Right atrium auricular region (tissue), 2 donors: Measurements from ENCODE around the gene RBM43. TPM values are rescaled to one million over a fixed set of nuclear protein-coding genes. Genes with fewer than 3 reads are reported as not detected.

ENCODE experiments used
- DNase-seq: peaks from one replicate; pipeline ENCODE4 v3.0.0-alpha.2; 2019; ENCODE audit warnings: low spot score
- H3K27ac ChIP-seq, 2 donors: fragments of 200-600 bp; sonication (generic); 1 replicate in 1 of 2; 2 replicates in 1 of 2; pipeline ENCODE4 v1.5.1; 2016 to 2019
- H3K27me3 ChIP-seq, 2 donors: fragments of 200-600 bp; sonication (generic); one replicate each; pipeline versions ENCODE4 v1.5.1 to v1.6.0; 2017 to 2019
- H3K36me3 ChIP-seq: fragments of 200-600 bp; sonication (generic); one replicate; pipeline ENCODE4 v1.5.1; 2016
- H3K4me1 ChIP-seq, 2 donors: fragments of 200-600 bp; sonication (generic); one replicate each; pipeline versions ENCODE4 v1.5.1 to v1.6.0; 2017 to 2019
- H3K4me3 ChIP-seq, 2 donors: fragments of 200-600 bp; sonication (generic); 1 replicate in 1 of 2; 2 replicates in 1 of 2; pipeline ENCODE4 v1.5.1; 2017 to 2019; ENCODE audit warnings: mild to moderate bottlenecking in 1 of 2, moderate library complexity in 1 of 2
- H3K9me3 ChIP-seq, 2 donors: fragments of 200-600 bp; sonication (generic); one replicate each; pipeline ENCODE4 v1.5.1; 2019
- total RNA-seq, 2 donors: library from RNA; depleted of rRNA; stranded (reverse); fragments of >200 nt; gene quantifications; one replicate each; pipeline ENCODE4 v1.1.0, GENCODE V29; 2016
- TF ChIP-seq, protein P1 (sequence below), 2 donors: fragments of 200-600 bp; sonication (generic); IDR thresholded peaks; one replicate each; pipeline ENCODE4 v1.5.1; 2019; ENCODE audit warnings: antibody characterized with exemption in 2 of 2

The RBM43 gene
- total RNA-seq, 2 donors from 2014 or later, result 1.6 to 2.0 TPM

DNA sequence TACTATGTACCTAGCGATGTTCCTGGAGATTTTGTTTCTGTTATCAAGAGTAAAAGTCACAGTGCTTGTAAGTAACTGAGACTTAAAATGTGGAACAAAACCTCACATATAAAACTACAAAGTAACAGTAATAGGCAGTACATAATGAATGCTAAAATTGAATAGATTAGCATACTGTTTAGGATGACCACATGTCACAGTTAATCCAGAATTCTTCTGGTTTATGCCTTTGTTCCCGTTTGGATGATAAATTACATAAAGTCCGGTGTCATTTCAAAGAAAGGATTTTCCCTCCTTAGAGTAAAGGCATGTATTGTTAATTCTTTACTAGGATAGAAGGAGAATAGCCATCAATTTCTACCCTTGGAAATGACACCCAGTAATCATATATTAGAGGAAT, 56.1 kb downstream of the RBM43 start:
- H3K36me3 ChIP-seq, result no peaks in the 10 kb centered on the region
- no peaks in the 10 kb centered on the region for H3K9me3 ChIP-seq
- TF ChIP-seq, protein P1, sequence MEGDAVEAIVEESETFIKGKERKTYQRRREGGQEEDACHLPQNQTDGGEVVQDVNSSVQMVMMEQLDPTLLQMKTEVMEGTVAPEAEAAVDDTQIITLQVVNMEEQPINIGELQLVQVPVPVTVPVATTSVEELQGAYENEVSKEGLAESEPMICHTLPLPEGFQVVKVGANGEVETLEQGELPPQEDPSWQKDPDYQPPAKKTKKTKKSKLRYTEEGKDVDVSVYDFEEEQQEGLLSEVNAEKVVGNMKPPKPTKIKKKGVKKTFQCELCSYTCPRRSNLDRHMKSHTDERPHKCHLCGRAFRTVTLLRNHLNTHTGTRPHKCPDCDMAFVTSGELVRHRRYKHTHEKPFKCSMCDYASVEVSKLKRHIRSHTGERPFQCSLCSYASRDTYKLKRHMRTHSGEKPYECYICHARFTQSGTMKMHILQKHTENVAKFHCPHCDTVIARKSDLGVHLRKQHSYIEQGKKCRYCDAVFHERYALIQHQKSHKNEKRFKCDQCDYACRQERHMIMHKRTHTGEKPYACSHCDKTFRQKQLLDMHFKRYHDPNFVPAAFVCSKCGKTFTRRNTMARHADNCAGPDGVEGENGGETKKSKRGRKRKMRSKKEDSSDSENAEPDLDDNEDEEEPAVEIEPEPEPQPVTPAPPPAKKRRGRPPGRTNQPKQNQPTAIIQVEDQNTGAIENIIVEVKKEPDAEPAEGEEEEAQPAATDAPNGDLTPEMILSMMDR (IDR thresholded peaks at IDR 0.05), result no peak
- no peaks in the 10 kb centered on the region for H3K27me3 ChIP-seq
- H3K4me1 ChIP-seq, result no peaks in the 10 kb centered on the region
- H3K27ac ChIP-seq, result no peak overlapping the region
- DNase-seq, result no peak
- H3K4me3 ChIP-seq, result no peak overlapping the region

DNA sequence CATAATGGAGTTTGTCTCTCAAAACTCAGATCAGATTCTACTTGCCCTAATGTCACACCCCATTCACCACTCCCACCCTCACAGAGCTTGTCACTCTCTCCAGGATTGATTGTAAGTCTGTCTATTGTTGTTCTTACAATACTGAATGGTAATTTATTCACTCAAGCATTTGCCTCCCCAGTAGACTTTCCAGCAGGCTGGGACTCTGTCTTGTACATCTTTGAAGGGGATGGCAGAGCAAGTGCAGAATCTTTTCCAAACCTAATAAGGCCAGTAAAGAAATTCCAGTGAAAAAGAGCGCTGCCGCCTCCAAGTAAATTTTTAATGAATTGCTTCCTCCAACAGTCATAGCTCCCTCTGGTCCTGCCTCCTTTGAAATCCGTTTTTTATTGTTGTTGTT, 56.9 kb downstream of the RBM43 start:
- Histone ChIP-seq H3K4me3 (no peak overlapping the region), H3K4me1 (no peaks in the 10 kb centered on the region), H3K9me3 (no peaks in the 10 kb centered on the region), H3K27me3 (no peaks in the 10 kb centered on the region), H3K36me3 (no peaks in the 10 kb centered on the region), H3K27ac (no peak overlapping the region)
- TF ChIP-seq, protein P1 (IDR thresholded peaks at IDR 0.05), result no peak
- DNase-seq, result no peak

DNA sequence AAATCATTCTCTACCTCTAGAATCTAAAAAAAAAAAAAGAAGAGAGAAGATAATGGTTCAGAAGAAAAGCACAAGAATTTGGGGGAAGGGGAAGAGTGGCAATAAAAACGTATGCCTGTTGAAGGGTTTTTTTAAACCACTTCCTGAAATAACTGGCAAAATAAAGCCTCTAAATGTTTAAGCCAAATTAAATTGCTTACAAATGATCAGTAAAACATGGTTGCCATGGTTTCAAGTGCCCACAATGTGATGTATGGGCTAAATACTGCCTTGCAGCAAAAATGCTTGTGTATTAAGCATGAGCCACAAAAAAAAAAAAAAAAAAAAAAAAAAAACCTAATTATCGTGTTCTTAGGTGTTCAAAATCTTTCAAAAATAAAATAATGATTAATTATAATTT, 60.8 kb downstream of the RBM43 start:
- Histone ChIP-seq H3K9me3 (no peaks in the 10 kb centered on the region), H3K27ac (no peak overlapping the region), H3K4me3 (no peak overlapping the region), H3K4me1 (no peaks in the 10 kb centered on the region), H3K36me3 (no peaks in the 10 kb centered on the region), H3K27me3 (no peaks in the 10 kb centered on the region)
- DNase-seq, result no peak
- TF ChIP-seq, protein P1 (IDR thresholded peaks at IDR 0.05), result no peak

DNA sequence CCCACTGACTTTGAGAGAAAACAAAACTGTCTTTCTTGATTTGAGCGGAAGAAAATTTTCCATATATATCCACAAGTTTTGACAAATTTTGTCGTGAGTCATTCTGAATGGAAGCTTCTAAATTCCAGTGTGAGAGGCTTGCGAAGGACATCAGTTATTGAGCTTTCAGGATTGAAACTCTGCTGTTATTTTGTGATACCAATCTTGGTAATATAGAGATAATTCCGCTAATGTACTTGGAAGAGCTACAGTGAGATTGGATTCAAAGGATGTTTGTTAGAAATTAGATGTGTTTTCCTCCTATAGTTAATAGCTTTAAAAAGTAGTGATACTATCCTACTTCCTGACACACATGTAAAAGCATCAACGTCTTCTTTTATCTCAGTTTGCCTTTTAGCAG, 61.4 kb downstream of the RBM43 start:
- no peak for DNase-seq
- no peaks in the 10 kb centered on the region for H3K9me3 ChIP-seq
- H3K4me3 ChIP-seq, result no peak overlapping the region
- H3K4me1 ChIP-seq, result no peaks in the 10 kb centered on the region
- TF ChIP-seq, protein P1 (IDR thresholded peaks at IDR 0.05), result no peak
- no peaks in the 10 kb centered on the region for H3K36me3 ChIP-seq
- no peak overlapping the region for H3K27ac ChIP-seq
- H3K27me3 ChIP-seq, result no peaks in the 10 kb centered on the region

DNA sequence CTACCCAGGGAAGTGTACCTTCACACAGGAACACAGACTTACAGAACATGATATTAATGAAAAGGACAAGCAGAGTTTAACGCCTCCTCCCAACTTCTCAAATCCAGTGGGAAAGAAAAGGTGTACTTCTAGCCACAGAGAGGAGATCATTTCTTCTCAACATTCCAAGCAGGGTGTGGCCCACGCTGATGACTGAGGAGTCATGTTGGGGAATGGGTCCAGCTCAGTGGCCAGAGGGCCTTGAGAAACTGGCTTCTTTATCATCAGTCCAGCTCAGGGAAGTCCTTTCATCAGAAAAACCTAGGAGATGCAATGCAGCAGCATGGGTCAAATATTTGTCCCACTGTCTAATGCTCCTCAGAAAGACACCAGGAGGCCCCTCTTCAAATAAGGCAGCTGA, 63.0 kb downstream of the RBM43 start:
- Histone ChIP-seq H3K27me3 (no peaks in the 10 kb centered on the region), H3K4me3 (no peak overlapping the region), H3K4me1 (no peaks in the 10 kb centered on the region), H3K36me3 (no peaks in the 10 kb centered on the region), H3K27ac (no peak overlapping the region), H3K9me3 (no peaks in the 10 kb centered on the region)
- TF ChIP-seq, protein P1 (IDR thresholded peaks at IDR 0.05), result no peak
- no peak for DNase-seq

Other genes starting within 250 kb of the RBM43 start
- gene NMI, start 27.8 kb upstream of the RBM43 start, total RNA-seq, result 1 to 10 TPM; 3.6 to 3.9 TPM
- 1 to 10 TPM; 2.8 to 5.2 TPM for gene TNFAIP6, start 95.7 kb upstream of the RBM43 start, total RNA-seq
- gene RIF1, start 148.0 kb upstream of the RBM43 start, total RNA-seq, result 10 to 100 TPM; 11.9 to 13.8 TPM